ENCODE data around the gene CNPPD1.

DNA sequence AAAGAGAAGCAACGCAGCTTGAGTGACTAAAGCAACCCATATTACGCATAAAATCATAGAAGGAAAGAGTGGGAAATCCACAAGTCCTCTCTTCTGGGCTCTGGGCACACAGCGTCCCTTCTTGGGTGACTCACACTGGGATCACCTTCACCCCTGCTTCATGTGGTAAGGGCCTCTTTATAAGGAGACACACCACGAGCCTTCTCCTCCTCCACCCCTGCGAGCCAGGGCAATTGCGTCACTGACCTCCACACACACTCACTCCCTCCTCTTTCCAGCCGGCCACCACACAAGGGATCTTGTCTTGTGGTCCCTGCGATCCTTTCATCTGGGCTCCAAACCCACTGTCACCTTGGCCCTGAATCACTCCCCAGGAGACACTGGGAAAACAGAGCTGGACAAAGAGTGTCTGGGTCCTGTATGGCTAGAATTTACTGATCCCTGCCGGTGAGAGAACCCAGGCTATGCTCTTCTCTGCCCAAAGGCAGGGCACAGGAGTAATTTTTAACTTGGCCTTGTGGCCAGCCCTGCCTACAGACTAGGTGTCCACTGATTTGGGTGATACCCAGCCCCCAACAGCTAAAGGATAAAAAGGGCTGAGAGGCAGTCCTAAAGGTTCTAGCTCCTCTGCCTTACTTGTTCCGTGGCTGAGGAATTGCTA is 51.4 kb downstream of the CNPPD1 start:
- TF ChIP-seq, protein P1, sequence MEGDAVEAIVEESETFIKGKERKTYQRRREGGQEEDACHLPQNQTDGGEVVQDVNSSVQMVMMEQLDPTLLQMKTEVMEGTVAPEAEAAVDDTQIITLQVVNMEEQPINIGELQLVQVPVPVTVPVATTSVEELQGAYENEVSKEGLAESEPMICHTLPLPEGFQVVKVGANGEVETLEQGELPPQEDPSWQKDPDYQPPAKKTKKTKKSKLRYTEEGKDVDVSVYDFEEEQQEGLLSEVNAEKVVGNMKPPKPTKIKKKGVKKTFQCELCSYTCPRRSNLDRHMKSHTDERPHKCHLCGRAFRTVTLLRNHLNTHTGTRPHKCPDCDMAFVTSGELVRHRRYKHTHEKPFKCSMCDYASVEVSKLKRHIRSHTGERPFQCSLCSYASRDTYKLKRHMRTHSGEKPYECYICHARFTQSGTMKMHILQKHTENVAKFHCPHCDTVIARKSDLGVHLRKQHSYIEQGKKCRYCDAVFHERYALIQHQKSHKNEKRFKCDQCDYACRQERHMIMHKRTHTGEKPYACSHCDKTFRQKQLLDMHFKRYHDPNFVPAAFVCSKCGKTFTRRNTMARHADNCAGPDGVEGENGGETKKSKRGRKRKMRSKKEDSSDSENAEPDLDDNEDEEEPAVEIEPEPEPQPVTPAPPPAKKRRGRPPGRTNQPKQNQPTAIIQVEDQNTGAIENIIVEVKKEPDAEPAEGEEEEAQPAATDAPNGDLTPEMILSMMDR (IDR thresholded peaks at IDR 0.05): no peak
- TF ChIP-seq POLR2AphosphoS5 (IDR thresholded peaks at IDR 0.05) (no peak), POLR2A (IDR thresholded peaks at IDR 0.05) (no peak)
